Calu3 (cell line): ENCODE measurements around the gene MAB21L2. TPM values are rescaled to one million over a fixed set of nuclear protein-coding genes. Genes with fewer than 3 reads are reported as not detected.

Experiments used
- BruUV-seq: library from RNA; stranded (reverse); fragments of 400-500 nt; replicated peaks from 2 replicates; lab custom pipeline; 2021; lab: Mats Ljungman, UMichigan
- CTCF ChIA-PET: fragments of 300-600 bp; sonication (Branson Sonifier 250); formaldehyde crosslinking; loops from one replicate; lab custom pipeline; 2022; ENCODE audit warnings: antibody characterized with exemption; lab: Charles Lee
- DNase-seq: peaks from one replicate; pipeline ENCODE4 v3.0.0; 2022
- H3K27ac Mint-ChIP-seq: one replicate; pipeline ENCODE4 v1.8.0; 2022; ENCODE audit warnings: mixed read lengths; ENCODE audit not compliant: unreplicated experiment
- H3K27me3 Mint-ChIP-seq: one replicate; pipeline ENCODE4 v1.8.0; 2022; ENCODE audit warnings: mixed read lengths; ENCODE audit not compliant: unreplicated experiment
- H3K36me3 Mint-ChIP-seq: one replicate; pipeline ENCODE4 v1.8.0; 2022; ENCODE audit warnings: mild to moderate bottlenecking, moderate library complexity, mixed read lengths; ENCODE audit not compliant: insufficient read depth, unreplicated experiment
- H3K4me1 Mint-ChIP-seq: one replicate; pipeline ENCODE4 v1.8.0; 2022; ENCODE audit warnings: mild to moderate bottlenecking, low read depth, mixed read lengths; ENCODE audit not compliant: unreplicated experiment
- H3K4me3 Mint-ChIP-seq: one replicate; pipeline ENCODE4 v1.8.0; 2022; ENCODE audit warnings: mild to moderate bottlenecking, low read depth, moderate library complexity, mixed read lengths; ENCODE audit not compliant: unreplicated experiment
- H3K9me3 Mint-ChIP-seq: one replicate; pipeline ENCODE4 v1.8.0; 2022; ENCODE audit warnings: low read depth, mixed read lengths; ENCODE audit not compliant: unreplicated experiment
- intact Hi-C: fragments of 100-400 bp; cut with micrococcal nuclease; formaldehyde crosslinking; loops from one replicate; pipeline ENCODE4 v1.10.0; 2022; ENCODE audit not compliant: unreplicated experiment
- total RNA-seq: library from RNA; stranded (reverse); gene quantifications from 2 replicates; pipeline ENCODE4 v1.2.3, GENCODE V29; 2022
- TF ChIP-seq, protein P1 (sequence below): fragments of 200-600 bp; IDR thresholded peaks from one replicate; pipeline ENCODE4 v1.8.0; 2022; ENCODE audit warnings: antibody characterized with exemption; ENCODE audit not compliant: unreplicated experiment

The MAB21L2 gene
- total RNA-seq, 1 experiment from 2014 or later, result 0.17 TPM

DNA sequence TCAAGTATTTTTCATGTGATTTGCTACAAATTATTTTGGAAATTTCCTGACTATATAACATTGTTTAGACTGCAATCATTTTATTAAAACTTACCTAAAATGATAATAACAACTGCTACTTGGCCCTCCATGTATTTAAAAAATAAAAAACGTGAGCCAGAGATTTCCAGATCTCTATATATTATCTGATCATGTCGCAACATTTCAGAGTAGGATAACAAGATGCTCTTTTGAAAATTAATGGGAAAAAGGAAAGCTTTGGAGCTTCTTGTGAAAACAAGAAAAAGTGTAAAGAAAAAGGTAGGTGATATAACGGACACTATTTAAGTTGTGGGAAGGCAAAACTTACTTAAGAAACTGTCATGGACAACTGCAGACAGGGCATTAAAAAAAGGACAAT lies 14.9 kb upstream of the MAB21L2 start:
- Mint-ChIP-seq H3K4me1 (no peaks in the 10 kb centered on the region), H3K4me3 (no peak overlapping the region), H3K9me3 (peaks cover 6% of the 10 kb centered on the region), H3K27me3 (no peaks in the 10 kb centered on the region), H3K36me3 (peaks cover 1% of the 10 kb centered on the region), H3K27ac (no peak overlapping the region)
- no TSS peak for BruUV-seq
- intact Hi-C loops, result no loop called here
- CTCF ChIA-PET, result no interaction called here
- no peak for DNase-seq
- TF ChIP-seq, protein P1, sequence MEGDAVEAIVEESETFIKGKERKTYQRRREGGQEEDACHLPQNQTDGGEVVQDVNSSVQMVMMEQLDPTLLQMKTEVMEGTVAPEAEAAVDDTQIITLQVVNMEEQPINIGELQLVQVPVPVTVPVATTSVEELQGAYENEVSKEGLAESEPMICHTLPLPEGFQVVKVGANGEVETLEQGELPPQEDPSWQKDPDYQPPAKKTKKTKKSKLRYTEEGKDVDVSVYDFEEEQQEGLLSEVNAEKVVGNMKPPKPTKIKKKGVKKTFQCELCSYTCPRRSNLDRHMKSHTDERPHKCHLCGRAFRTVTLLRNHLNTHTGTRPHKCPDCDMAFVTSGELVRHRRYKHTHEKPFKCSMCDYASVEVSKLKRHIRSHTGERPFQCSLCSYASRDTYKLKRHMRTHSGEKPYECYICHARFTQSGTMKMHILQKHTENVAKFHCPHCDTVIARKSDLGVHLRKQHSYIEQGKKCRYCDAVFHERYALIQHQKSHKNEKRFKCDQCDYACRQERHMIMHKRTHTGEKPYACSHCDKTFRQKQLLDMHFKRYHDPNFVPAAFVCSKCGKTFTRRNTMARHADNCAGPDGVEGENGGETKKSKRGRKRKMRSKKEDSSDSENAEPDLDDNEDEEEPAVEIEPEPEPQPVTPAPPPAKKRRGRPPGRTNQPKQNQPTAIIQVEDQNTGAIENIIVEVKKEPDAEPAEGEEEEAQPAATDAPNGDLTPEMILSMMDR, result no peak

DNA sequence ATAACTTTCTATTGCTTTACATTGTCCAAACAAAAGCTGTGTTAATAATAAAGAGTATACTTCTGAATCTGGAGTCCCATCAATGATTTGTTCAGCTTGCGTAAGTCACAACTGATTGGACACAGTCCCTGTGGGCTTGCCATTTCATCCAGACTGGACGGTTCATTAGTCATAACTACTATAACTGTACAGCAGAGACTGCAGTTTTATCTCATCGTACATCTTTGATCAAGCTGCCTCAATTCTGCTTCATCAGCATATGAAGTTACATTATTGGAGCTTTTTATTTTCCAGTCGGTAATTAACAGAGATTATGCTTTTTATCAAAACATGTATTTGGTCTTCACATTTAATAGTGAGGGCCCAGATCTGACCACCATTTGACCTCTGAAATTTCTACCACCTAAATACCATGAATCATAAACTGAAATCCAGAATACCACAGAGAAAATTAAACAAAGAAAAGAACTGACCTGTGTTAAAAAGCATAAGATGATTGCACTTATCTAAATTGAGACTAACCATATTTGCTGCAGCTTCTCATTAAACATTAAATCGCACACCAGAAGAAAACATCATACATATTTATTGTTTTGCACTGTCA lies 12.5 kb upstream of the MAB21L2 start:
- Mint-ChIP-seq H3K4me1 (no peaks in the 10 kb centered on the region), H3K36me3 (no peaks in the 10 kb centered on the region), H3K27ac (peak overlapping the region; percentile 68), H3K4me3 (no peak overlapping the region), H3K9me3 (peaks cover 3% of the 10 kb centered on the region), H3K27me3 (no peaks in the 10 kb centered on the region)
- CTCF ChIA-PET, result no interaction called here
- no TSS peak for BruUV-seq
- TF ChIP-seq, protein P1, result no peak
- DNase-seq, result peak; percentile 34
- intact Hi-C loops, result no loop called here

DNA sequence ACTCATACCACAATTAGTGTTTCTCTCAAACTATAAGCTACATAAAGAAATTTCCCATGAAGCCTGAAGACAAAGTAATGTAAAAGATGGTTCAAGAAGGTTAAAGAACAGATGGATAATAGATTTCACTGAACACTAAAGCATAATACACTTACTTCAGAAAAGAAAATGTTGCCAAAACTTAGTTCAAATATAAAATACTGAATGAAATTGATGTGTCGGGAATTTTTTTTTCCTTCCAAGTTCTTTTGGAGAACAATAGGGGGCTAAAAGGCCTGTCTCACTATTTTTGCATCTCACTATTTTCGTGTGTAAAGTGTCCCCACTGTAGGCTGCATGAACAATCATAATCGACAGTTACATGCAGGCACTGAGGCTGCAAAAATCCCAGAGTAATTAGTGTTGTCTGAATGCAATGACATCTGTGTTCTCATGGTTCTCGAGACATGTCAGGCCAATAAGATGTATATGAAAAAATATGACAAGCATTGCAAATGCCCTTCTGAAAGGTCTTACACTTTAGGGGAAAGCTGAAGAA lies 11.9 kb upstream of the MAB21L2 start:
- Mint-ChIP-seq H3K27me3 (no peaks in the 10 kb centered on the region), H3K36me3 (no peaks in the 10 kb centered on the region), H3K4me3 (no peak overlapping the region), H3K4me1 (no peaks in the 10 kb centered on the region), H3K27ac (peak overlapping the region; percentile 68), H3K9me3 (peaks cover under 1% of the 10 kb centered on the region)
- intact Hi-C loops, result loop anchor here (10.0 kb wide), 1 partner anchor 275 kb away; no protein-coding TSS in a partner anchor
- CTCF ChIA-PET, result no interaction called here
- no TSS peak for BruUV-seq
- TF ChIP-seq, protein P1, result no peak
- DNase-seq, result no peak

DNA sequence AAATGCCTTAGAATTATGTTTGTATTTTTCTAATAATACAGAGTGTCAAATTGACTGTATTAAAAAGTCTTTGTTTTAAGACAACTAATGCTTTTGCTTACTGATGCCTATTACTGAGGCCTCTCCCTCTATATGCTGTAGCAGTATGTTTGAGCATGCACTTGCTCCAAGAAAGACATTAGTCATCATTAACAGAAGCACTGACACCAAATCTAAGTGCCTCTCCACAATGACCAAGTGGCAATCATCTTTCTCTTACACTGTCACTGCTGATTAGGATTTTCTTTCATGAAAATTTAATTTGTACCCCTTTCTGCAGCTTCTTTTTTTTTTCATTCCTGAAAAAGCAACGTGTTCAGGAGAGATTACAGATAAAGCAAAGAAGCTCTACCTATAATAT lies 11.1 kb upstream of the MAB21L2 start:
- TF ChIP-seq, protein P1, result no peak
- Mint-ChIP-seq H3K36me3 (no peaks in the 10 kb centered on the region), H3K27me3 (no peaks in the 10 kb centered on the region), H3K27ac (no peak overlapping the region), H3K9me3 (no peaks in the 10 kb centered on the region), H3K4me3 (no peak overlapping the region), H3K4me1 (no peaks in the 10 kb centered on the region)
- DNase-seq, result no peak
- intact Hi-C loops, result loop anchor here (10.0 kb wide), 1 partner anchor 276 kb away; no protein-coding TSS in a partner anchor
- no TSS peak for BruUV-seq
- CTCF ChIA-PET, result no interaction called here
